ENCODE measurements around the gene KMT2B.

GRCh38 chr19:35753634-35754369 is 36.0 kb downstream of the KMT2B start:
- TF ChIP-seq CTCF (conservative IDR thresholded peaks at IDR 0.05; ENCODE audit: low read depth in 2 of 2) = no peak
- TF ChIP-seq STAT1 (IDR thresholded peaks at IDR 0.05; ENCODE audit: unreplicated experiment) = no peak
- TF ChIP-seq POLR2AphosphoS5 (IDR thresholded peaks at IDR 0.05; ENCODE audit: low read depth) = no peak
- no peak for TF ChIP-seq REST (IDR thresholded peaks at IDR 0.05; ENCODE audit: unreplicated experiment)
- TF ChIP-seq EZH2phosphoT487 (IDR thresholded peaks at IDR 0.05; ENCODE audit: unreplicated experiment) = no peak
- no peak for TF ChIP-seq ETS1 (IDR thresholded peaks at IDR 0.05)
- no peak for TF ChIP-seq CREB1 (CRISPR knock-in tag; IDR thresholded peaks at IDR 0.05; ENCODE audit: low read depth)
- no peak for TF ChIP-seq NANOG (IDR thresholded peaks at IDR 0.05; ENCODE audit: borderline replicate concordance)
- no peak for TF ChIP-seq EZH2 (IDR thresholded peaks at IDR 0.05; ENCODE audit: low read depth, unreplicated experiment)
